Kidney glomerular epithelial cell (primary cell): ENCODE data around the gene CDH22.

Experiments
- DNase-seq: peaks from one replicate; lab custom pipeline; 2025; lab: John Stamatoyannopoulos, UW

The CDH22 gene

GRCh38 chr20:46300281-46300680 is 8.0 kb downstream of the CDH22 start:
- no peak for DNase-seq

GRCh38 chr20:46299078-46299477 is 9.2 kb downstream of the CDH22 start:
- no peak for DNase-seq

GRCh38 chr20:46298374-46298773 is 9.9 kb downstream of the CDH22 start:
- no peak for DNase-seq

GRCh38 chr20:46296526-46297250 is 11.6 kb downstream of the CDH22 start:
- DNase-seq, result no peak

- DNase-seq, result peak; percentile 58
These were observed 15.2 kb downstream of the CDH22 start for GRCh38 chr20:46293084-46293483.

- no peak for DNase-seq
These were observed 16.9 kb downstream of the CDH22 start for GRCh38 chr20:46291401-46291800.

GRCh38 chr20:46289432-46289831 is 18.9 kb downstream of the CDH22 start:
- DNase-seq, result no peak

GRCh38 chr20:46286977-46287376 is 21.3 kb downstream of the CDH22 start:
- DNase-seq, result no peak

- DNase-seq, result no peak
These were observed 21.9 kb downstream of the CDH22 start for GRCh38 chr20:46286382-46286781.

GRCh38 chr20:46285740-46286139 is 22.6 kb downstream of the CDH22 start:
- no peak for DNase-seq

GRCh38 chr20:46285072-46285471 is 23.2 kb downstream of the CDH22 start:
- DNase-seq, result no peak

- DNase-seq, result no peak
These were observed 24.3 kb downstream of the CDH22 start for GRCh38 chr20:46284040-46284427.

- DNase-seq, result peak; percentile 36
These were observed 24.8 kb downstream of the CDH22 start for GRCh38 chr20:46283426-46284039.

- DNase-seq, result no peak
These were observed 25.6 kb downstream of the CDH22 start for GRCh38 chr20:46282669-46283068.

GRCh38 chr20:46279103-46279502 is 29.2 kb downstream of the CDH22 start:
- no peak for DNase-seq

- no peak for DNase-seq
These were observed 30.7 kb downstream of the CDH22 start for GRCh38 chr20:46277602-46278001.

- no peak for DNase-seq
These were observed 31.8 kb downstream of the CDH22 start for GRCh38 chr20:46276531-46276930.

GRCh38 chr20:46275091-46275490 is 33.2 kb downstream of the CDH22 start:
- no peak for DNase-seq

GRCh38 chr20:46273717-46274116 is 34.6 kb downstream of the CDH22 start:
- DNase-seq, result no peak

- no peak for DNase-seq
These were observed 35.8 kb downstream of the CDH22 start for GRCh38 chr20:46272389-46273047.

- no peak for DNase-seq
These were observed 37.1 kb downstream of the CDH22 start for GRCh38 chr20:46270977-46271744.

GRCh38 chr20:46269372-46269771 is 38.9 kb downstream of the CDH22 start:
- no peak for DNase-seq

- DNase-seq, result no peak
These were observed 39.6 kb downstream of the CDH22 start for GRCh38 chr20:46268662-46269061.
